ENCODE measurements around the gene FAM24B.

- TF ChIP-seq POLR2AphosphoS5 (IDR thresholded peaks at IDR 0.05; ENCODE audit: insufficient read depth in 1 of 2, low read depth in 1 of 2) (no peak), CTCF (IDR thresholded peaks at IDR 0.05) (no peak)
Observed at GRCh38 chr10:122827302-122827701, 52.1 kb downstream of the FAM24B start.
